Osteocyte (in vitro differentiated cells): ENCODE data around the gene MACO1. TPM values are rescaled to one million over a fixed set of nuclear protein-coding genes. Genes with fewer than 3 reads are reported as not detected.
"Not testable (repeated sequence)": the region's sequence is repeated elsewhere in the genome, so short reads cannot be mapped to it uniquely, and the experiment has no call there.

Experiments
- DNase-seq: peaks from one replicate; pipeline ENCODE4 v3.0.0; 2021; ENCODE audit warnings: mixed read lengths; ENCODE audit not compliant: unreplicated experiment; ENCODE audit errors: extremely low spot score
- H3K27ac Mint-ChIP-seq: one replicate; pipeline ENCODE4 v1.8.0; 2021; ENCODE audit warnings: mild to moderate bottlenecking, mixed read lengths; ENCODE audit not compliant: unreplicated experiment
- H3K27me3 Mint-ChIP-seq: one replicate; pipeline ENCODE4 v1.8.0; 2021; ENCODE audit warnings: mixed read lengths; ENCODE audit not compliant: unreplicated experiment
- H3K36me3 Mint-ChIP-seq: one replicate; pipeline ENCODE4 v1.8.0; 2021; ENCODE audit warnings: mixed read lengths; ENCODE audit not compliant: unreplicated experiment
- H3K4me1 Mint-ChIP-seq: one replicate; pipeline ENCODE4 v1.8.0; 2021; ENCODE audit warnings: mixed read lengths; ENCODE audit not compliant: unreplicated experiment
- H3K4me3 Mint-ChIP-seq: one replicate; pipeline ENCODE4 v1.8.0; 2021; ENCODE audit warnings: mild to moderate bottlenecking, moderate library complexity, mixed read lengths; ENCODE audit not compliant: unreplicated experiment
- H3K9me3 Mint-ChIP-seq: one replicate; pipeline ENCODE4 v1.8.0; 2021; ENCODE audit warnings: mixed read lengths; ENCODE audit not compliant: unreplicated experiment
- long read RNA-seq: library from polyadenylated mRNA; unstranded; transcript quantifications from one replicate; pipeline ENCODE4 v2.0.0, GENCODE V29; 2021
- total RNA-seq: library from RNA; stranded (reverse); gene quantifications from 2 replicates; pipeline ENCODE4 v1.2.1, GENCODE V29; 2021
- TF ChIP-seq, protein P1 (sequence below): fragments of 200-600 bp; sonication (generic); IDR thresholded peaks from 2 replicates; pipeline ENCODE4 v1.5.0; 2021; ENCODE audit warnings: antibody characterized with exemption, mild to moderate bottlenecking, moderate library complexity

The MACO1 gene, protein sequence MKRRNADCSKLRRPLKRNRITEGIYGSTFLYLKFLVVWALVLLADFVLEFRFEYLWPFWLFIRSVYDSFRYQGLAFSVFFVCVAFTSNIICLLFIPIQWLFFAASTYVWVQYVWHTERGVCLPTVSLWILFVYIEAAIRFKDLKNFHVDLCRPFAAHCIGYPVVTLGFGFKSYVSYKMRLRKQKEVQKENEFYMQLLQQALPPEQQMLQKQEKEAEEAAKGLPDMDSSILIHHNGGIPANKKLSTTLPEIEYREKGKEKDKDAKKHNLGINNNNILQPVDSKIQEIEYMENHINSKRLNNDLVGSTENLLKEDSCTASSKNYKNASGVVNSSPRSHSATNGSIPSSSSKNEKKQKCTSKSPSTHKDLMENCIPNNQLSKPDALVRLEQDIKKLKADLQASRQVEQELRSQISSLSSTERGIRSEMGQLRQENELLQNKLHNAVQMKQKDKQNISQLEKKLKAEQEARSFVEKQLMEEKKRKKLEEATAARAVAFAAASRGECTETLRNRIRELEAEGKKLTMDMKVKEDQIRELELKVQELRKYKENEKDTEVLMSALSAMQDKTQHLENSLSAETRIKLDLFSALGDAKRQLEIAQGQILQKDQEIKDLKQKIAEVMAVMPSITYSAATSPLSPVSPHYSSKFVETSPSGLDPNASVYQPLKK
- total RNA-seq, result 30.7 and 30.9 TPM in 2 replicates
- long read RNA-seq, partial matches to known transcripts, result 4 of 7 reads
- long read RNA-seq, other reads (novel, unspliced or antisense), result 2 of 7 reads

DNA sequence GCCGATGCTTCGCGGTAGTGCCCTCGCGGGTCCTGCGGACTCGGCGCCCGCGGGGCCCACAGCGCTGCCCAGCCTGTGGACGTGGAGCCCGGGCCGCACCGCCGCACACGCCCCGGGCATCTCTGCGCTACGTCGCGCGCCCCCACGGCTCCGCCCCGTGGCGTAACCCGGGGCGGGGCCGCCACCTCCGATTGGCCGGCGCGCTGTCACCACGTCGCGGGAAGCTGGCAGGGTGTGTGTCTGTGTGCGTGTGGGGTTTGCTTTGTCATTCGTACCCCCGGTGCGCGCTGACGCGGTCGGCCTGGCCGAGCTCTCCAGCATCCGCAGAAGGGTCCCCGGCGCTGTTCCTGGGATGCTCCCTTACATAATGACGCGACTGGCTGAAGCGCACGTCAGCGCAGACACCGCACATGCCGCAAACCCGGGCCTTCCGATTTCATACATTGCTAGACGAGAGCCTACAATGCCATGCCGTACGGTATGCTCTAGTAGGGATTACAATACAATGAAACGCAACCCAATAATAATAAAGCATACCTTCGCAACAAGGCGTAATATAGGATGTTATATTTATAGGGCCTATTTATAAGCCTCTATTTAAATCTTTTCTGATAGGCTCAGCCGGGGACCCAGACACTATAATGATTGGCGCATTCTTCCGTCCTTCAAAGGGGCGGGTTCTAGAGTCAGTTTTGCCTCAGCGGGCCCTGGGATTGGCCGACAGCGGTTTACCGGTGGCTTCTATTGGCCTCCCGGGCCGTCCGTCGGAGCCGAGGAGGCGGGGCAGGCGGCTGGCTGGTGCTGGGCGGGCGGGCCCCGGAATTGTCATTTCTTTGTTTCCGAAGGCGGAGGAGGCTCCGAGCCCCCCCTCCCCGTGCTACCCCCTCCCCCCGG lies at the start of gene MACO1:
TSS of gene MACO1 (plus strand) at position 825 of the 894 bp plus-strand sequence. CDS start 202 bp downstream, outside the sequence.
- Mint-ChIP-seq H3K27ac (peak within 1 kb of the TSS; percentile 97), H3K36me3 (no peaks in the 10 kb centered on the region), H3K4me3 (peak within 1 kb of the TSS; percentile 91), H3K27me3 (no peaks in the 10 kb centered on the region), H3K4me1 (peaks cover 47% of the 10 kb centered on the region), H3K9me3 (no peaks in the 10 kb centered on the region)
- DNase-seq, result peak; percentile 99
- TF ChIP-seq, protein P1, sequence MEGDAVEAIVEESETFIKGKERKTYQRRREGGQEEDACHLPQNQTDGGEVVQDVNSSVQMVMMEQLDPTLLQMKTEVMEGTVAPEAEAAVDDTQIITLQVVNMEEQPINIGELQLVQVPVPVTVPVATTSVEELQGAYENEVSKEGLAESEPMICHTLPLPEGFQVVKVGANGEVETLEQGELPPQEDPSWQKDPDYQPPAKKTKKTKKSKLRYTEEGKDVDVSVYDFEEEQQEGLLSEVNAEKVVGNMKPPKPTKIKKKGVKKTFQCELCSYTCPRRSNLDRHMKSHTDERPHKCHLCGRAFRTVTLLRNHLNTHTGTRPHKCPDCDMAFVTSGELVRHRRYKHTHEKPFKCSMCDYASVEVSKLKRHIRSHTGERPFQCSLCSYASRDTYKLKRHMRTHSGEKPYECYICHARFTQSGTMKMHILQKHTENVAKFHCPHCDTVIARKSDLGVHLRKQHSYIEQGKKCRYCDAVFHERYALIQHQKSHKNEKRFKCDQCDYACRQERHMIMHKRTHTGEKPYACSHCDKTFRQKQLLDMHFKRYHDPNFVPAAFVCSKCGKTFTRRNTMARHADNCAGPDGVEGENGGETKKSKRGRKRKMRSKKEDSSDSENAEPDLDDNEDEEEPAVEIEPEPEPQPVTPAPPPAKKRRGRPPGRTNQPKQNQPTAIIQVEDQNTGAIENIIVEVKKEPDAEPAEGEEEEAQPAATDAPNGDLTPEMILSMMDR, result no peak

DNA sequence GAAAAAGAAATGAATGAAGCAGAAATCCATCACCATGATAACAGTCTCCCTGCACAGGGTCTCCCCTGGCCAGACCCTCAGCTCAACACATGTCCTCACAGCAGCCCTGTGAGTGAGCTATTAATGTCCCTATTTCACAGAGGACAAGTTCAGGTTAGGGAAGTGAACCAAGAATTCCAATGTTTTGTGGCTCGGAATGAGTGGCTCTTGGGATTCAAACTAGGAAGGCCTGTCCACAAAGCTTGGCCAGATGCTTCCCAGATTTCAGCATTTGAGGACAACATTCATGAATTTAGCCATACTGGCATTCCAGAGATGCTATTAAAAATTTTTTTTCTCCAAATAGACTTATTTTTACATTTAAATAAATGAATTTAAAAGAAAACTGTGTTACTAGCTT lies 48.2 kb upstream of the MACO1 start:
- H3K27me3 Mint-ChIP-seq, H3K9me3 Mint-ChIP-seq, H3K27ac Mint-ChIP-seq, H3K36me3 Mint-ChIP-seq, H3K4me1 Mint-ChIP-seq, DNase-seq, H3K4me3 Mint-ChIP-seq: not testable (repeated sequence)

DNA sequence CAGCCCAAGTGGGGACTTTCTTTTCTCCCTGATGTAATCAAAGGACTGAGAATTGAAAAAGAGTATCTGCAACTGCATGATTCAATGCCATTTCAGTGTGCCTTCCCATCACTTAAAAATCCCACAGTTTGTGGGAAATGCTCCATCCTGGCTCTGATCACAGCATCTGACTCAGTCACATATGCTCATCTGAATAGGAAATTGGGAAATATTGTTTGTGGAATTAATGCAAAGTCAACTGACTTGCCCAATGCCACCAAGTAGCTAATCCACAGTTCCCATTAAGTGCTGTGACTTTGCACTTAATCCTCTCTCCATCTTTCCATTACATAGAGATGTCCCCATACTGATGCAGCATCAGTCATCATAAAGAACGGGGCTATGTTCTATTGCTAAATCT lies 47.6 kb upstream of the MACO1 start:
- H3K27ac Mint-ChIP-seq, H3K4me1 Mint-ChIP-seq, H3K9me3 Mint-ChIP-seq, DNase-seq, H3K36me3 Mint-ChIP-seq, H3K4me3 Mint-ChIP-seq, H3K27me3 Mint-ChIP-seq: not testable (repeated sequence)

DNA sequence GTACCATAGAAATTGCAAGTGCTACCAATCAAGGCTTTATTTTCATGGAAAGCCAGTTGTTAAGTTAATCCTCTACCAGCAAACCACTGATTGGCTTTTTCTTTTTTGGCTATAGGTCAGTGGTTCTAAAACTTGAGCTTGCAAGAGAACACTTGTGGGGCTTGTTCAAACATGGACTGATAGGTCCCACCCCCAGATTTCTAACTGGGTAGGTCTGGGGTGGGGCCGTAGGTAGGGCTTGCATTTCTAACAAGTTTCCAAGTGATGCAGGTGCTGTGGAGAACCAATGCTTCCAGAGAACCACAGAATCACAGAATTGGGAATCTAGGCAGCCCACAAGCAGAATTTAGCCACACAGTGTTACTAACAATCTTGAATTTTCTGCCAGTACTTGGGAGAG lies 46.8 kb upstream of the MACO1 start:
- not testable (repeated sequence) for H3K27me3 Mint-ChIP-seq, H3K4me1 Mint-ChIP-seq, DNase-seq, H3K27ac Mint-ChIP-seq, H3K9me3 Mint-ChIP-seq, H3K36me3 Mint-ChIP-seq, H3K4me3 Mint-ChIP-seq

DNA sequence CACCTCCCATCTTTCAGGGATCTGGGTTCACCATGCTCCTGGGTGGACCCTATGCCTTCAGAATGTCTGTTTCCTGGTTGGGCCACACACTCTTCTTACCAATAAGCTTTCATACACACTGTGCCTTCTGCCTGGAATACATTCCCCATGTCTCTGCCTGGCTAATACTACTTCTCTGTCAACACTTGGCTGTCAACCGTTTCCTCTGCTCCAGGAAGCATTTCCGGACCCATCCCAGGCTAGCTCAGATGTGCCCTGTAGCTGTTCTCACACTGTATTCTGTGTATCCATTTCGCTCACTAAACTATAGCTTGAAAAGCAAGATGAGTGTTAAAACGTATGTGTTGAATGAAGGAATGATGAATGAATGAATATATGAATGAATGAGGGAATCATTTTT lies 43.6 kb upstream of the MACO1 start:
- not testable (repeated sequence) for H3K27ac Mint-ChIP-seq, H3K36me3 Mint-ChIP-seq, H3K4me1 Mint-ChIP-seq, DNase-seq, H3K27me3 Mint-ChIP-seq, H3K4me3 Mint-ChIP-seq, H3K9me3 Mint-ChIP-seq

DNA sequence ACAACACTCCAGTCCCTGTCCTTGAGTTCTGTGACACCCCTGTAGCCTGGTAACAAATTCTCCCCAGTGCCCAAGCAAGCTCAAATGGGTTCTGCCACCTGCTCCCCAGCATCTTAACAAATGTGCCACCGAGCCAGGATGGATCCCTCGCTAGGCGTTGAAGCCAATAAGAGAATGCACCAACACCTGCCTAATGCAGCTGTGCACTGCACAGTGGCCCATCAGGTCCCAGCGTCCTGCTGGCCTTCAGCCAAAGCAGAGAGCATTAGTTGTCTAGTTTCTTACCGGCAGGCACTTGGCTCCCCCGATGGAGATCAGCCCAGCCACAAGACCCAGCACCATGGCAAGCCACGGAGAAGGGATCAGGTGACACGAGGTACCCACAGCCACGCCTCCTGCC lies 42.0 kb upstream of the MACO1 start:
- not testable (repeated sequence) for H3K4me1 Mint-ChIP-seq, DNase-seq, H3K9me3 Mint-ChIP-seq, H3K4me3 Mint-ChIP-seq, H3K36me3 Mint-ChIP-seq, H3K27me3 Mint-ChIP-seq, H3K27ac Mint-ChIP-seq

DNA sequence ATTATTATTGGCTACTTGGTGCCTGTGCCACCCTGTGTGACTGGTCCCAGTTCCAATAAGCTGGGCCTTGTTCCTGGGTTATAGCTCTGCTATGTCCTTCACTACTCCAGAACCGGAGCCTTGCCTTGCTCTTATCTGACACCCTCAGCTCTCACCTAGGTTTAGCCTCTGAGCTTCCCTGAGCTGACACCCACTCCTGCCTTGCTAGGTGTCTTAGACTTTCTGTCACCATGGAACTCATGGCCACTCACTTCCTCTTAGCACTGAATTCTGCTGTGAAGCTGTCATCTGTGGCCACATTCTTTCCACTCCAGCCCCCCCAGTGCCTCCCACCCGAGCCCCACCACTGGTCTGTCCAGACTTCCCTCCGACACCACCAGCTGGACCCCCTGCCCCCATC lies 41.0 kb upstream of the MACO1 start:
- DNase-seq, H3K36me3 Mint-ChIP-seq, H3K27me3 Mint-ChIP-seq, H3K4me1 Mint-ChIP-seq, H3K27ac Mint-ChIP-seq, H3K4me3 Mint-ChIP-seq, H3K9me3 Mint-ChIP-seq: not testable (repeated sequence)
